Measurements from ENCODE around the gene FKBP7.
A peak's percentile ranks its signal among the peaks of the same experiment; 100 is the strongest.

Gene FKBP7

DNA sequence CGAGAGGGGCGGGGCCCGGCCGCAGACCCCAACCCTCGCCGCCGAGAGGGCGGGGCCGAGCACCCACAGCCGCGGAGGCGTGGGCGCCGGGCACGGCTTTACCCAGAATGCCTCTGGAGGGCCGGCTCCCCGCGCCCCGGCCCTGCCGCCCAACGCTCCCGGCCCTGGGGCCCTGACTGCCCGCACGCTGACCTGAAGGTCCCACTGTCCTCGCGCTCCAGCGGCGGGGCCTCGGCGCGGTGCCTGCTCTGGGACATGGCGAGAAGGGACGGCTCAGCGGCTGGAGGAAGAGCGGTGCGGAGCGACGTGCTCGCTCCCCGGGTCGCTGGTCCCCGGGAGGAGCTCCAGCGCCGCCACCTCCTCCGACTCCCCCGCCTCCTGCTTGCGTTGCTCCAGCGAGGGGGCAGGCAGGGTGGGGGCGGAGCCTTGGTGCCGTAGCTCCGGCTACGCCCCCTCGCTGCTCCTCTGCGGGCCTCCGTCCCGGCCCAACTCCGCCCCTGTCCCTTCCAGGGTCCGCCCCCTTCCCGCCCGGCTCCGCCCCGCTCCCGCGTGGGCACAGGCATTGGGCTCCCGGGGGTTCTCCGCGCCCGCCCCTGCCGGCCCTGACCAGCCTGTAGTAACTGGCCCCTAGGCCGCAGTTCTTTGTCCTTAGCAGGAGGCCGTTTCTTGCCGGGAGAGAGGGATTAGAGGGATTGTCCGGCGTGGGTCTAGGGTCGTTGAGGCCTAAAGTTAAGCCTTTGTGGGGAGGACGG, 27.4 kb downstream of the FKBP7 start, which contains the start of the genes PJVK and PRKRA:
PJVK (plus strand) TSS at position 605 of the 752 bp plus-strand sequence. CDS start 2,032 bp downstream, outside the sequence.
PRKRA (minus strand) TSS at position 402 of the 752 bp plus-strand sequence; CDS start at position 257, 145 bp downstream.
- H3K9me2 ChIP-seq (replicated peaks; ENCODE audit: insufficient read depth, low read length), result no peaks in the 10 kb centered on the region
- peak within 1 kb of the TSS; percentile 80 for H2AFZ ChIP-seq (ENCODE audit: low read depth, low read length, severe bottlenecking)
- H4K20me1 ChIP-seq (ENCODE audit: low read depth, low read length), result no peaks in the 10 kb centered on the region
- H3K9me3 ChIP-seq (ENCODE audit: insufficient read depth, low read length), result no peaks in the 10 kb centered on the region
- H3K36me3 ChIP-seq (ENCODE audit: low read length), result peaks cover 8% of the 10 kb centered on the region
- peak within 1 kb of the TSS; percentile 74 for H3K9ac ChIP-seq (ENCODE audit: low read length)
- peak within 1 kb of the TSS; percentile 91 for H3K4me2 ChIP-seq (ENCODE audit: low read depth, low read length, poor library complexity, severe bottlenecking)
- H3K4me3 ChIP-seq (ENCODE audit: insufficient read depth, low read length, poor library complexity, severe bottlenecking), result peak within 1 kb of the TSS; percentile 77
- peaks cover 20% of the 10 kb centered on the region for H3F3A ChIP-seq (ENCODE audit: insufficient read depth)
- H3K79me2 ChIP-seq (ENCODE audit: insufficient read depth, low read length), result peaks cover 23% of the 10 kb centered on the region
- H3K27ac ChIP-seq (ENCODE audit: low read depth, low read length), result peak within 1 kb of the TSS; percentile 91
- H3K27me3 ChIP-seq (ENCODE audit: low read length), result no peaks in the 10 kb centered on the region
- TF ChIP-seq, protein P1, sequence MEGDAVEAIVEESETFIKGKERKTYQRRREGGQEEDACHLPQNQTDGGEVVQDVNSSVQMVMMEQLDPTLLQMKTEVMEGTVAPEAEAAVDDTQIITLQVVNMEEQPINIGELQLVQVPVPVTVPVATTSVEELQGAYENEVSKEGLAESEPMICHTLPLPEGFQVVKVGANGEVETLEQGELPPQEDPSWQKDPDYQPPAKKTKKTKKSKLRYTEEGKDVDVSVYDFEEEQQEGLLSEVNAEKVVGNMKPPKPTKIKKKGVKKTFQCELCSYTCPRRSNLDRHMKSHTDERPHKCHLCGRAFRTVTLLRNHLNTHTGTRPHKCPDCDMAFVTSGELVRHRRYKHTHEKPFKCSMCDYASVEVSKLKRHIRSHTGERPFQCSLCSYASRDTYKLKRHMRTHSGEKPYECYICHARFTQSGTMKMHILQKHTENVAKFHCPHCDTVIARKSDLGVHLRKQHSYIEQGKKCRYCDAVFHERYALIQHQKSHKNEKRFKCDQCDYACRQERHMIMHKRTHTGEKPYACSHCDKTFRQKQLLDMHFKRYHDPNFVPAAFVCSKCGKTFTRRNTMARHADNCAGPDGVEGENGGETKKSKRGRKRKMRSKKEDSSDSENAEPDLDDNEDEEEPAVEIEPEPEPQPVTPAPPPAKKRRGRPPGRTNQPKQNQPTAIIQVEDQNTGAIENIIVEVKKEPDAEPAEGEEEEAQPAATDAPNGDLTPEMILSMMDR (IDR thresholded peaks at IDR 0.05; ENCODE audit: insufficient read depth, low read length, poor library complexity, severe bottlenecking), result no peak
- TF ChIP-seq EZH2phosphoT487 (conservative IDR thresholded peaks at IDR 0.05; ENCODE audit: low read length), result no peak

DNA sequence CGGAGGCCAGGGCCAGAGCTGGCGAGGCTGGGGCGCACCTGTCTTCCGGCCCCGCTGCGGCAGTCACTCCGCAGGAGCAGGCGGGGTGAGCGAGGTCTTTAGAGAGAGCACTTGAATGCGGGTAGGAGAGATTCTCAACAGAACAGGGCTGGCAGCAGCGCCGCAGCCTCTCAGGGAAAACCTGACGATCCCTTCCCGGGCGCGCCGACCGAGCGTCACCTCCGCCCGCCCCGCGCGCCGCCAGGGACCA, 28.0 kb downstream of the FKBP7 start:
- no peaks in the 10 kb centered on the region for H3K9me2 ChIP-seq (replicated peaks; ENCODE audit: insufficient read depth, low read length)
- peak overlapping the region; percentile 53 for H2AFZ ChIP-seq (ENCODE audit: low read depth, low read length, severe bottlenecking)
- no peaks in the 10 kb centered on the region for H3K9me3 ChIP-seq (ENCODE audit: insufficient read depth, low read length)
- peaks cover 8% of the 10 kb centered on the region for H3K36me3 ChIP-seq (ENCODE audit: low read length)
- H3F3A ChIP-seq (ENCODE audit: insufficient read depth), result peaks cover 20% of the 10 kb centered on the region
- TF ChIP-seq, protein P1 (IDR thresholded peaks at IDR 0.05; ENCODE audit: insufficient read depth, low read length, poor library complexity, severe bottlenecking), result no peak
- TF ChIP-seq EZH2phosphoT487 (conservative IDR thresholded peaks at IDR 0.05; ENCODE audit: low read length), result no peak
- H4K20me1 ChIP-seq (ENCODE audit: low read depth, low read length), result no peaks in the 10 kb centered on the region
- H3K79me2 ChIP-seq (ENCODE audit: insufficient read depth, low read length), result peaks cover 23% of the 10 kb centered on the region
- H3K27me3 ChIP-seq (ENCODE audit: low read length), result no peaks in the 10 kb centered on the region
- H3K4me2 ChIP-seq (ENCODE audit: low read depth, low read length, poor library complexity, severe bottlenecking), result peak overlapping the region; percentile 91
- H3K27ac ChIP-seq (ENCODE audit: low read depth, low read length), result peak overlapping the region; percentile 91
- peak overlapping the region; percentile 74 for H3K9ac ChIP-seq (ENCODE audit: low read length)
- peak overlapping the region; percentile 77 for H3K4me3 ChIP-seq (ENCODE audit: insufficient read depth, low read length, poor library complexity, severe bottlenecking)

DNA sequence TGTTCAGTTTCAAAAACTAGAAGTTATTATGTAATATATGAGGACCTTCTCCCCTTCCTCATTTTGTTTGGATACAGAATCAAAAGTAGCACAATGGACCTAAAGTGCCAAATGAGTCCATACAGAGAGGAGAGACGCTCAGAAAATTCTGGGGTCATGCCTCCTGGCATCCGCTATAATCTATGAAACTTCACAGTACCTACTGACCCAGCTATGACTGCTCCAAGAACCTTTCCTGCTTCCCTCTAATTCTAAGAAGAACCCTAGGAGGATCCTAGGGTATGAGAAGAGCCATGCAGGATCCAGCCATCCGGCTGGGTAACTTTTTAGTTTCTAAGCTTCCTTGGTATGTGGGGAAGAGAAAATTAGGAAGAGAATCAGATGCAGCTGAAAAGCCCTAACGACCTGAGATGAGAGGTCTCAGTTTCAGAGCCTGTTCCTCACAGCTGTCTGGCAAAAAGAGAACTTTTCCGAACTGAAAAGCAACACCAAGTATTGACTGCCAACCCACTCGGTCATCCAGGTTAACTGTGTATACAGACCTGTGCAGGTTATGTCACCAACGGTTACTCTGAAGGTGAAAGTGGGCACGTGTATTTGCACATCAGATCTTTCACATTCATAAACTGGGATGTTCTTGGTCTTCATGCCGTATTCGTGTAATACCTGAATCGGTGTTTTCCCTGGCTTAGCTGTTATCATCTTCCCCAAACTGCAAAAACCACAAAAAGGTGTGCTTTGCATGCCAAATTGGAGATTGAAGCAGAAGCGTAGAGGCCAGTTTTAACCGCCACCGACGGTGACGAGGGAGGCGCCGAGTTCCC, 28.5 kb downstream of the FKBP7 start:
- Histone ChIP-seq H3K9me2 (replicated peaks; ENCODE audit: insufficient read depth, low read length) (no peaks in the 10 kb centered on the region), H3K79me2 (ENCODE audit: insufficient read depth, low read length) (peaks cover 23% of the 10 kb centered on the region), H3K9me3 (ENCODE audit: insufficient read depth, low read length) (no peaks in the 10 kb centered on the region), H2AFZ (ENCODE audit: low read depth, low read length, severe bottlenecking) (peak overlapping the region; percentile 53), H3K27ac (ENCODE audit: low read depth, low read length) (peak overlapping the region; percentile 91), H3K36me3 (ENCODE audit: low read length) (peaks cover 14% of the 10 kb centered on the region), H3K4me2 (ENCODE audit: low read depth, low read length, poor library complexity, severe bottlenecking) (peak overlapping the region; percentile 91), H3K9ac (ENCODE audit: low read length) (peak overlapping the region; percentile 74), H3F3A (ENCODE audit: insufficient read depth) (peaks cover 20% of the 10 kb centered on the region), H3K27me3 (ENCODE audit: low read length) (no peaks in the 10 kb centered on the region), H3K4me3 (ENCODE audit: insufficient read depth, low read length, poor library complexity, severe bottlenecking) (peak overlapping the region; percentile 77), H4K20me1 (ENCODE audit: low read depth, low read length) (no peaks in the 10 kb centered on the region)
- TF ChIP-seq, protein P1 (IDR thresholded peaks at IDR 0.05; ENCODE audit: insufficient read depth, low read length, poor library complexity, severe bottlenecking), result no peak
- no peak for TF ChIP-seq EZH2phosphoT487 (conservative IDR thresholded peaks at IDR 0.05; ENCODE audit: low read length)

All from SU-DHL-6 (cell line).